Kidney epithelial cell (primary cell): ENCODE data around the gene AP3M1. TPM values are rescaled to one million over a fixed set of nuclear protein-coding genes. Genes with fewer than 3 reads are reported as not detected.

Experiments used
- DNase-seq: peaks from one replicate; pipeline ENCODE4 v3.0.0-alpha.2; 2010; ENCODE audit warnings: low read depth
- H3K27me3 ChIP-seq: 2 replicates; pipeline ENCODE4 v1.6.0; 2011; ENCODE audit warnings: low read length; ENCODE audit not compliant: control insufficient read depth, insufficient read depth
- H3K36me3 ChIP-seq: 2 replicates; pipeline ENCODE4 v1.5.1; 2011; ENCODE audit warnings: low read length; ENCODE audit not compliant: control insufficient read depth, insufficient read depth
- H3K4me3 ChIP-seq: 2 replicates; pipeline ENCODE4 v1.5.1; 2011; ENCODE audit warnings: low read depth, mild to moderate bottlenecking, control low read depth, low read length
- total RNA-seq: library from RNA; depleted of rRNA; stranded (reverse); fragments of >200 nt; gene quantifications from 2 replicates; pipeline ENCODE4 v1.2.3, GENCODE V29; 2015
- TF ChIP-seq, protein P1 (sequence below): IDR thresholded peaks from 2 replicates; pipeline ENCODE4 v1.5.1; 2011; ENCODE audit warnings: mild to moderate bottlenecking, moderate library complexity, low read length, control low read depth, inconsistent platforms; ENCODE audit not compliant: insufficient read depth, poor library complexity, severe bottlenecking

The AP3M1 gene
- total RNA-seq, 1 donor from 2014 or later, result 31.0 TPM

- no peak for DNase-seq
- no peak overlapping the region for H3K4me3 ChIP-seq
- no peaks in the 10 kb centered on the region for H3K27me3 ChIP-seq
- no peaks in the 10 kb centered on the region for H3K36me3 ChIP-seq
- TF ChIP-seq, protein P1, sequence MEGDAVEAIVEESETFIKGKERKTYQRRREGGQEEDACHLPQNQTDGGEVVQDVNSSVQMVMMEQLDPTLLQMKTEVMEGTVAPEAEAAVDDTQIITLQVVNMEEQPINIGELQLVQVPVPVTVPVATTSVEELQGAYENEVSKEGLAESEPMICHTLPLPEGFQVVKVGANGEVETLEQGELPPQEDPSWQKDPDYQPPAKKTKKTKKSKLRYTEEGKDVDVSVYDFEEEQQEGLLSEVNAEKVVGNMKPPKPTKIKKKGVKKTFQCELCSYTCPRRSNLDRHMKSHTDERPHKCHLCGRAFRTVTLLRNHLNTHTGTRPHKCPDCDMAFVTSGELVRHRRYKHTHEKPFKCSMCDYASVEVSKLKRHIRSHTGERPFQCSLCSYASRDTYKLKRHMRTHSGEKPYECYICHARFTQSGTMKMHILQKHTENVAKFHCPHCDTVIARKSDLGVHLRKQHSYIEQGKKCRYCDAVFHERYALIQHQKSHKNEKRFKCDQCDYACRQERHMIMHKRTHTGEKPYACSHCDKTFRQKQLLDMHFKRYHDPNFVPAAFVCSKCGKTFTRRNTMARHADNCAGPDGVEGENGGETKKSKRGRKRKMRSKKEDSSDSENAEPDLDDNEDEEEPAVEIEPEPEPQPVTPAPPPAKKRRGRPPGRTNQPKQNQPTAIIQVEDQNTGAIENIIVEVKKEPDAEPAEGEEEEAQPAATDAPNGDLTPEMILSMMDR, result no peak
Measured at GRCh38 chr10:74133923-74134820, 16.5 kb downstream of the AP3M1 start.

DNA sequence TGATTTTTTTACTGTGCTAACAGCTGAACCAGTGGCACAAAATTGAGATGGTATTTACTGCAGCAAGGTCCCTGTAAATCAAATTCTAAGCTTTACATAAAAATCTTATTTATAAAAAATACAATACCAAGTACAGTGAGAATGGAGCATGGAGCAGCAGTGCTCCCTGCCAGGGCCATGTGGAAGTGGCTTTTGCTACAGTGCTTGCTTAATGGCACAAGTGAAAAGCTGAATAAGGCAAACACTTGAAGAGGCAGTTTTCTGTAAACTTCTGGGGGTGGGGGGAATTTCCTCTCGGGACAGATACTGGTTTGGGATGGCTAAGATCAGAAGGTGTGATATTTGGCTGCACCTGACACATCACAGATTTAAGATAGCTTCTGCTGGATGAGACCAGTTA, 27.5 kb downstream of the AP3M1 start:
- Histone ChIP-seq H3K36me3 (peaks cover 1% of the 10 kb centered on the region), H3K4me3 (no peak overlapping the region), H3K27me3 (no peaks in the 10 kb centered on the region)
- DNase-seq, result no peak
- TF ChIP-seq, protein P1, result no peak

DNA sequence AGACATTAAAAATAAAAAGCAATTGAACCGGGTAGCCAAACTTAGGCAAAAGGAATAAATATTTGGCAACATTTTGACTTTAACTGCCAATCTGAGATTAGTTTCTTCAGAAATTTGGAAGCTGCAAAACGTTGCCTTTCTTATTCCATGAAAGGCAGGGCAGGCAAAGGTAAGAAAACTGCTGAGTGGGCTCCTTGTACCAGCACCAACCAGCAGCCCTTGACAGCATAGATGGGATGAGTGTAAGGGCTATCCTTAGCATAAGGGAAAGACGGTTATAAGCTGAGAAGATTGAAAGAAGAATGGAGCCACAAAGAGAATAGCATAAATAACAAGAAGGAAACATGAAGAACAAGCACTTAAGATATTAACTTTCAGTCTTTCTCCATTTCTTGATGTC, 28.6 kb downstream of the AP3M1 start:
- no peaks in the 10 kb centered on the region for H3K27me3 ChIP-seq
- H3K4me3 ChIP-seq, result no peak overlapping the region
- no peak for DNase-seq
- H3K36me3 ChIP-seq, result peaks cover 1% of the 10 kb centered on the region
- TF ChIP-seq, protein P1, result no peak

DNA sequence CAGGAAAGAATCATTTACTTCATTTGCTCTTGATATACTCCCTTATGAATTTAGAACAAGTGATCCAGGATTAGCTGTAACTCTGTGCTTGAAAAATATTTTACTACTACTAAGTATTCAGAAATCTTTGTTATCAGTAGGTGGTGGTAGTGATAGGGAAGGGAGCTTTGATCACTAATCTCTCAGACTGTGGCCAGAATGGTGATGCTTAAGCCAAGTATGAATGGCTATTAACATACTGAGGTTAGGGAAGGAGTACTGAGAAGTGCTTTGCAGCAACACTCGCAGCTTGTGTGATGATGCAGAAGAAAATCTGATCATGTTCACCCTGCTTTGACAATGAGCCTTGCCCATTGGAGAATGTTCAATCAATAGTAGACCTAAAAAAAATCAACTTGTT, 29.3 kb downstream of the AP3M1 start:
- TF ChIP-seq, protein P1, result no peak
- H3K27me3 ChIP-seq, result no peaks in the 10 kb centered on the region
- H3K36me3 ChIP-seq, result peaks cover 1% of the 10 kb centered on the region
- no peak for DNase-seq
- no peak overlapping the region for H3K4me3 ChIP-seq

- peaks cover 1% of the 10 kb centered on the region for H3K36me3 ChIP-seq
Measured at GRCh38 chr10:74120911-74121310, 29.7 kb downstream of the AP3M1 start.

More at GRCh38 chr10:74120911-74121310, 29.7 kb downstream of the AP3M1 start:
- no peaks in the 10 kb centered on the region for H3K27me3 ChIP-seq
- TF ChIP-seq, protein P1, result no peak
- no peak overlapping the region for H3K4me3 ChIP-seq
- no peak for DNase-seq
